GM12865 (cell line): ENCODE measurements around the gene PRKCA.

Experiments
- DNase-seq: peaks from one replicate; pipeline ENCODE4 v3.0.0; 2010; ENCODE audit warnings: low read depth
- H3K4me3 ChIP-seq: 2 replicates; pipeline ENCODE4 v1.5.1; 2011; ENCODE audit warnings: mild to moderate bottlenecking, low read depth, low read length, control low read depth
- CTCF ChIP-seq: IDR thresholded peaks from 2 replicates; pipeline ENCODE4 v1.5.1; 2011; ENCODE audit warnings: low read length, control low read depth, low read depth, inconsistent platforms; ENCODE audit not compliant: insufficient read depth; ENCODE audit errors: missing control alignments

Gene PRKCA

GRCh38 chr17:66543526-66543925, 241.1 kb downstream of the PRKCA start:
- H3K4me3 ChIP-seq: no peak overlapping the region
- no peak for TF ChIP-seq CTCF
- DNase-seq: no peak

GRCh38 chr17:66545918-66546317, 243.5 kb downstream of the PRKCA start:
- no peak for DNase-seq
- no peak for TF ChIP-seq CTCF
- no peak overlapping the region for H3K4me3 ChIP-seq

- DNase-seq: no peak
- TF ChIP-seq CTCF: no peak
- H3K4me3 ChIP-seq: no peak overlapping the region
Observed at GRCh38 chr17:66547151-66547865, 244.9 kb downstream of the PRKCA start.

- H3K4me3 ChIP-seq: no peak overlapping the region
- no peak for TF ChIP-seq CTCF
- no peak for DNase-seq
Observed at GRCh38 chr17:66548158-66548557, 245.7 kb downstream of the PRKCA start.

GRCh38 chr17:66548659-66549310, 246.4 kb downstream of the PRKCA start:
- DNase-seq: no peak
- TF ChIP-seq CTCF: no peak
- H3K4me3 ChIP-seq: no peak overlapping the region

- TF ChIP-seq CTCF: no peak
- no peak overlapping the region for H3K4me3 ChIP-seq
- no peak for DNase-seq
Observed at GRCh38 chr17:66549311-66549704, 246.9 kb downstream of the PRKCA start.

GRCh38 chr17:66549731-66550207, 247.4 kb downstream of the PRKCA start:
- no peak overlapping the region for H3K4me3 ChIP-seq
- no peak for DNase-seq
- no peak for TF ChIP-seq CTCF
